K562 (cell line): ENCODE results near the gene TP73. TPM values are rescaled to one million over a fixed set of nuclear protein-coding genes. Genes with fewer than 3 reads are reported as not detected.

Experiments used
- ATAC-seq: fragments of 200-7000 bp; cut with Tn5 transposase; 3 replicates; pipeline ENCODE4 v1.9.1; 2020; ENCODE audit warnings: moderate library complexity
- BruUV-seq: library from RNA; stranded (reverse); fragments of 400-500 nt; replicated peaks from 2 replicates; lab custom pipeline; 2021; lab: Mats Ljungman, UMichigan
- CTCF ChIA-PET: fragments of 300-600 bp; formaldehyde crosslinking; extraction: SDS; loops from one replicate; lab custom pipeline; 2021; ENCODE audit warnings: low intra/inter-chr PET ratio; lab: Yijun Ruan, JAX
- POLR2A ChIA-PET: fragments of 300-600, 350-650 bp; sonication (Branson Sonifier 250); formaldehyde crosslinking; extraction: SDS; loops from one replicate; lab custom pipeline; 2021; ENCODE audit warnings: antibody characterized with exemption, inconsistent platforms; lab: Yijun Ruan, JAX
- DNase-seq, 4 experiments: peaks; one replicate each; pipeline versions ENCODE4 v3.0.0 to v3.0.0-alpha.2; 2011 to 2018; ENCODE audit warnings: low spot score in 3 of 4, mixed read lengths in 3 of 4; ENCODE audit errors: extremely low read depth in 1 of 4
- FAIRE-seq: peaks from 2 replicates; lab custom pipeline; 2011; peaks lifted over from hg19 to GRCh38; lab: Jason Lieb, UNC
- H2AFZ ChIP-seq: 2 replicates; pipeline ENCODE4 v1.6.0; 2011; ENCODE audit warnings: low read depth, low read length, control low read depth, inconsistent platforms
- H3K27ac ChIP-seq: fragments of 200-600 bp; 3 replicates; pipeline ENCODE4 v1.8.0; 2011; ENCODE audit warnings: low read depth, mild to moderate bottlenecking, control low read depth, inconsistent platforms, low read length, moderate library complexity, mixed read lengths; ENCODE audit errors: extremely low read depth
- H3K27me3 ChIP-seq, 2 experiments: fragments of 300-600 bp in 1 of 2; 2 replicates in 1 of 2; 3 replicates in 1 of 2; pipeline versions ENCODE4 v1.6.0 to v1.8.0; 2011; ENCODE audit warnings: inconsistent platforms in 2 of 2, low read length in 2 of 2, mild to moderate bottlenecking in 1 of 2, mixed read lengths in 1 of 2, moderate library complexity in 1 of 2; ENCODE audit not compliant: control insufficient read depth in 2 of 2, insufficient read depth in 2 of 2
- H3K36me3 ChIP-seq: fragments of 300-600 bp; 3 replicates; pipeline ENCODE4 v1.8.0; 2011; ENCODE audit warnings: mild to moderate bottlenecking, low read length, inconsistent platforms; ENCODE audit not compliant: control insufficient read depth, insufficient read depth
- H3K4me1 ChIP-seq, 2 experiments: fragments of 200-600 bp in 1 of 2; replicated peaks in 1 of 2; 2 replicates in 1 of 2; 3 replicates in 1 of 2; pipeline versions ENCODE4 v1.5.1 to v1.8.0; 2011; ENCODE audit warnings: inconsistent platforms in 2 of 2, low read length in 2 of 2, mild to moderate bottlenecking in 1 of 2, mixed read lengths in 1 of 2, moderate library complexity in 1 of 2; ENCODE audit not compliant: control insufficient read depth in 2 of 2, insufficient read depth in 2 of 2
- H3K4me2 ChIP-seq: 2 replicates; pipeline ENCODE4 v1.6.1; 2011; ENCODE audit warnings: low read length, control low read depth, inconsistent platforms, mixed read lengths; ENCODE audit not compliant: insufficient read depth
- H3K4me3 ChIP-seq: fragments of 200-600 bp; sonication (generic), shearing (Covaris generic); 2 replicates; pipeline ENCODE4 v1.5.1; 2016; ENCODE audit warnings: control low read depth, inconsistent platforms
- H3K79me2 ChIP-seq: fragments of 200-600 bp; 3 replicates; pipeline ENCODE4 v1.8.0; 2011; ENCODE audit warnings: low read length, inconsistent platforms; ENCODE audit not compliant: control insufficient read depth, insufficient read depth
- H3K9ac ChIP-seq, 2 experiments: 2 replicates each; pipeline versions ENCODE4 v1.6.0 to v1.6.1; 2011; ENCODE audit warnings: low read depth in 2 of 2, low read length in 2 of 2, control low read depth in 1 of 2, inconsistent platforms in 1 of 2, mild to moderate bottlenecking in 1 of 2, mixed read lengths in 1 of 2; ENCODE audit not compliant: insufficient read depth in 1 of 2
- H3K9me1 ChIP-seq: one replicate; pipeline ENCODE4 v1.6.0; 2011; ENCODE audit warnings: inconsistent platforms, mild to moderate bottlenecking, low read length, moderate library complexity; ENCODE audit not compliant: control insufficient read depth, insufficient read depth
- H3K9me3 ChIP-seq: replicated peaks from 2 replicates; pipeline ENCODE4 v1.5.1; 2011; ENCODE audit warnings: low read depth, low read length, inconsistent platforms; ENCODE audit not compliant: control insufficient read depth, insufficient read depth
- H4K20me1 ChIP-seq: replicated peaks from 2 replicates; pipeline ENCODE4 v1.6.1; 2011; ENCODE audit warnings: low read length, inconsistent platforms, mixed read lengths; ENCODE audit not compliant: control insufficient read depth, insufficient read depth
- CBFA2T3 ChIP-seq: fragments of 450-650 bp; IDR thresholded peaks from 2 replicates; pipeline ENCODE4 v1.6.1; 2017
- DMBX1 ChIP-seq: fragments of 250-450 bp; sonication (Bioruptor Pico); IDR thresholded peaks from 2 replicates; pipeline ENCODE4 v1.8.0; 2022; ENCODE audit warnings: inconsistent platforms, mild to moderate bottlenecking, moderate library complexity, borderline replicate concordance
- GATA2 ChIP-seq: sonication (generic); formaldehyde crosslinking; IDR thresholded peaks from 2 replicates; pipeline ENCODE4 v1.4.0; 2020; ENCODE audit warnings: mild to moderate bottlenecking, missing genetic modification reagents
- HOXB6 ChIP-seq: fragments of 250-450 bp; sonication (Bioruptor Pico); IDR thresholded peaks from 2 replicates; pipeline ENCODE4 v1.5.1; 2022; ENCODE audit warnings: mild to moderate bottlenecking, borderline replicate concordance
- KHSRP ChIP-seq: fragments of 450-650 bp; IDR thresholded peaks from 2 replicates; pipeline ENCODE4 v1.6.1; 2017
- LEF1 ChIP-seq: fragments of 450-650 bp; IDR thresholded peaks from 2 replicates; pipeline ENCODE4 v1.6.1; 2016; ENCODE audit warnings: mild to moderate bottlenecking
- MEIS2 ChIP-seq: fragments of 450-650 bp; IDR thresholded peaks from 2 replicates; pipeline ENCODE4 v1.6.1; 2014; ENCODE audit warnings: mild to moderate bottlenecking; ENCODE audit not compliant: partially characterized antibody
- POLR2AphosphoS2 ChIP-seq: IDR thresholded peaks from 2 replicates; pipeline ENCODE4 v1.6.1; 2012; ENCODE audit warnings: low read length, improper control_type of control experiment
- POLR2G ChIP-seq: fragments of 200-400 bp; formaldehyde crosslinking; IDR thresholded peaks from 2 replicates; pipeline ENCODE4 v1.6.1; 2017; ENCODE audit warnings: low read depth, mild to moderate bottlenecking, antibody characterized with exemption, low read length, moderate library complexity
- SPI1 ChIP-seq: IDR thresholded peaks from 2 replicates; pipeline ENCODE4 v1.6.1; 2011; ENCODE audit warnings: low read depth, low read length, control low read depth, borderline replicate concordance
- TAF7 ChIP-seq: fragments of 450-650 bp; IDR thresholded peaks from 2 replicates; pipeline ENCODE4 v1.6.1; 2016; ENCODE audit warnings: missing genetic modification characterization, missing compliant biosample characterization
- ZBTB17 ChIP-seq: fragments of 450-650 bp; formaldehyde crosslinking; IDR thresholded peaks from 2 replicates; pipeline ENCODE4 v1.4.0; 2020; ENCODE audit warnings: mild to moderate bottlenecking
- ZBTB8A ChIP-seq: fragments of 450-650 bp; IDR thresholded peaks from 2 replicates; pipeline ENCODE4 v1.6.1; 2018; ENCODE audit warnings: mild to moderate bottlenecking, moderate library complexity; ENCODE audit not compliant: partially characterized antibody
- ZNF165 ChIP-seq: fragments of 250-450 bp; sonication (Bioruptor Pico); IDR thresholded peaks from 2 replicates; pipeline ENCODE4 v1.4.0; 2020; ENCODE audit warnings: borderline replicate concordance
- ZNF184 ChIP-seq: sonication (generic); formaldehyde crosslinking; IDR thresholded peaks from 2 replicates; pipeline ENCODE4 v1.5.0; 2020; ENCODE audit warnings: missing genetic modification reagents
- ZNF316 ChIP-seq: fragments of 450-650 bp; IDR thresholded peaks from 2 replicates; pipeline ENCODE4 v1.6.1; 2016
- ZNF707 ChIP-seq: fragments of 250-450 bp; sonication (Bioruptor Pico); conservative IDR thresholded peaks from 2 replicates; pipeline ENCODE4 v1.8.0; 2022; ENCODE audit warnings: inconsistent platforms, mild to moderate bottlenecking, moderate library complexity
- ZNF764 ChIP-seq: fragments of 250-450 bp; sonication (Bioruptor Pico); IDR thresholded peaks from 2 replicates; pipeline ENCODE4 v1.4.0; 2020; ENCODE audit warnings: low read depth, mild to moderate bottlenecking, moderate library complexity
- WGBS: fragments of 100-300 bp; shearing (Covaris generic); methylation state at CpG from one replicate; pipeline ENCODE4 v1.1.6; 2016; ENCODE audit warnings: low coverage, mixed read lengths; ENCODE audit not compliant: insufficient coverage; ENCODE audit errors: missing lambda C conversion rate; 5-methylcytosine and 5-hydroxymethylcytosine counted together
- in situ Hi-C: fragments of 300-500 bp; cut with MboI; formaldehyde crosslinking; loops from 4 replicates; pipeline ENCODE4 v1.15.0; 2018; ENCODE audit warnings: inconsistent platforms, mixed read lengths
- intact Hi-C: fragments of 100-400 bp; cut with micrococcal nuclease; formaldehyde crosslinking; loops from 2 replicates; pipeline ENCODE4 v1.14.2; 2022
- polyA plus RNA-seq, 8 experiments: library from polyadenylated mRNA; depleted of rRNA in 4 of 8; stranded (reverse) in 5 of 8; unstranded in 3 of 8; fragments of >200 nt; fragmentation: Nextera tagmentation in 2 of 8; fragmentation: Illumina TruSeq in 1 of 8; extraction: Ambion mirVana in 2 of 8; extraction: Trizol in 1 of 8; gene quantifications; 2 replicates each; pipeline versions ENCODE4 v1.2.1 to v1.2.3, GENCODE V29; 2011 to 2014; ENCODE audit warnings: inconsistent platforms in 1 of 8, missing spikeins in 1 of 8
- total RNA-seq, 7 experiments: library from RNA; depleted of rRNA in 6 of 7; stranded (reverse); fragments of >200 nt in 6 of 7; fragmentation: Illumina TruSeq in 2 of 7; extraction: Trizol in 2 of 7; gene quantifications; 2 replicates each; pipeline versions ENCODE4 v1.2.1 to v1.2.3, GENCODE V29; 2011 to 2021; ENCODE audit warnings: low replicate concordance in 1 of 7
- TF ChIP-seq, protein P1 (sequence below): fragments of 250-450 bp; sonication (Bioruptor Pico); IDR thresholded peaks from 2 replicates; pipeline ENCODE4 v1.4.0; 2020
- TF ChIP-seq, protein P2 (sequence below), 2 experiments: fragments of 200-800 bp in 1 of 2; sonication (Bioruptor generic) in 1 of 2; sonication (generic) in 1 of 2; formaldehyde crosslinking in 1 of 2; IDR thresholded peaks in 1 of 2; conservative IDR thresholded peaks in 1 of 2; 2 replicates each; pipeline versions ENCODE4 v1.5.0 to v1.6.1; 2016 to 2020; ENCODE audit warnings: missing compliant biosample characterization in 1 of 2, missing genetic modification characterization in 1 of 2, missing genetic modification reagents in 1 of 2

The TP73 gene
- total and polyA plus RNA-seq, 9 of the 15 experiments (the other 6 are each of a cell fraction or from before 2014, with no cell fraction given), result 0.07 to 1.6 (median 0.40) TPM; not detected in 2

DNA sequence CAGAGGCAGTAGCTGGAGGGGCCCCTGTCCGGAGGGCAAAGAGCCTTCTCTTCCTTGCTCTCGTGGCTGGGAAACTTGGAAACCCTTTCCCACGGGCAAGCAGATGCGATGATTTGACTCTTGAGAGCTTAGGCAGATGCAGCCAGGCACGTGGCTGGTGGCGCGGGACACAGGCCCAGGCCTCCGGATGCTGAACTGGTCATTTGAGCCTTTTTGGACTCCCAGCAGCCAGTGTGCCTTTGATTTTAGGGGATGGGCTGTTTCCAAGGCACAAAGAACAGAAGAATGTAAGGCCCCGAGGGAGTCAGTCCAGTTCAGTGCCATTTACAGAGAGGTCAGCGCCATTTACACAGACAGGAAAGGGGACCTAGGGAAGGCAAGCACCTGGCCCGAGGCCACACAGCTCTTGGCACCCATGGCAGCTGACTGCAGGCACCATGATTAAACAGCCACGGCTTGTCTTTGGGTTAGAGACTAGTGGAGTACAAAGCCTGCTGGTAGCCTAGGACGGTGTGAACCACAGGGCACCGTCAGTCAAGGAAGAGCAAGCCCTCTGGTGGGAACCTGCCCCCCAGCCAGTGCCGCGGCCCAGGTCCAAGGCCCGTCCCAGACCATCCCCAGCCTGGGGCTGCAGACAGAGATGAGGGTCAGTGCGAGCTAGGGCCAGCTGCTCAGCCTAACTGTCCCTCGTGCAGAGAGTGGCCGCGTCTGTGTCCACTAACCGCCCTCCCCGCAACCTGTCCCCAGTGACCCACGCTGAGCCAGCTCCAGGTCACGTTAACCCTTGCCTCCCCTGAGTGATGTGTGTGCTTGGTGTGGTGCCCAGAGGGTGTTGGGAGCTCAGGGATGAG is 79.5 kb downstream of the TP73 start:
- Histone ChIP-seq H3K4me2 (no peak overlapping the region), H3K27ac (no peak overlapping the region), H3K9ac (no peak overlapping the region), H3K36me3 (peaks cover 15% of the 10 kb centered on the region; the same call in 1 of the 3 replicates), H4K20me1 (0 out of 2 replicates have a peak, but pooled peaks cover 4% of the 10 kb centered on the region), H3K4me3 (no peak overlapping the region), H3K79me2 (no peaks in the 10 kb centered on the region), H3K27me3 (peaks cover 13 to 35% of the 10 kb centered on the region in 2 experiments; a peak in 4 of 5 replicates), H2AFZ (no peak overlapping the region), H3K9me3 (no peaks in the 10 kb centered on the region), H3K9me1 (peaks cover 3% of the 10 kb centered on the region), H3K4me1 (peaks cover 0 to 66% of the 10 kb centered on the region in 2 experiments; a peak in 2 of 5 replicates)
- POLR2A ChIA-PET, result interaction anchor here (0.8 to 1.5 kb wide), 2 partner anchors 10 to 17 kb away, joined by 3 to 6 read pairs; no protein-coding TSS in a partner anchor
- CTCF ChIA-PET, result no interaction called here
- ATAC-seq, result no peak
- in situ Hi-C loops (no loop called here), intact Hi-C loops (no loop called here)
- 28% methylated on average over 23 of the region's 25 CpGs for WGBS
- no peak for DNase-seq
- no peak for FAIRE-seq
- BruUV-seq, result no TSS peak
- TF ChIP-seq, protein P1, sequence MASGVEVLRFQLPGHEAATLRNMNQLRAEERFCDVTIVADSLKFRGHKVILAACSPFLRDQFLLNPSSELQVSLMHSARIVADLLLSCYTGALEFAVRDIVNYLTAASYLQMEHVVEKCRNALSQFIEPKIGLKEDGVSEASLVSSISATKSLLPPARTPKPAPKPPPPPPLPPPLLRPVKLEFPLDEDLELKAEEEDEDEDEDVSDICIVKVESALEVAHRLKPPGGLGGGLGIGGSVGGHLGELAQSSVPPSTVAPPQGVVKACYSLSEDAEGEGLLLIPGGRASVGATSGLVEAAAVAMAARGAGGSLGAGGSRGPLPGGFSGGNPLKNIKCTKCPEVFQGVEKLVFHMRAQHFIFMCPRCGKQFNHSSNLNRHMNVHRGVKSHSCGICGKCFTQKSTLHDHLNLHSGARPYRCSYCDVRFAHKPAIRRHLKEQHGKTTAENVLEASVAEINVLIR (CRISPR knock-in tag), result no peak
- no peak for TF ChIP-seq ZNF316
- no peak for TF ChIP-seq KHSRP
- no peak for TF ChIP-seq LEF1
- no peak for TF ChIP-seq ZNF707
- TF ChIP-seq ZBTB8A, result no peak
- TF ChIP-seq ZNF184 (CRISPR knock-in tag), result no peak
- no peak for TF ChIP-seq SPI1
- TF ChIP-seq ZNF165 (CRISPR knock-in tag), result no peak
- TF ChIP-seq ZNF764 (CRISPR knock-in tag), result no peak
- TF ChIP-seq POLR2G, result 0 out of 2 replicates have a peak, but pooled peaks have one; percentile 12
- TF ChIP-seq HOXB6 (CRISPR knock-in tag), result no peak
- TF ChIP-seq GATA2 (CRISPR knock-in tag), result no peak
- no peak for TF ChIP-seq TAF7 (tag)
- no peak for TF ChIP-seq MEIS2
- no peak for TF ChIP-seq DMBX1 (CRISPR knock-in tag)
- TF ChIP-seq, protein P2, sequence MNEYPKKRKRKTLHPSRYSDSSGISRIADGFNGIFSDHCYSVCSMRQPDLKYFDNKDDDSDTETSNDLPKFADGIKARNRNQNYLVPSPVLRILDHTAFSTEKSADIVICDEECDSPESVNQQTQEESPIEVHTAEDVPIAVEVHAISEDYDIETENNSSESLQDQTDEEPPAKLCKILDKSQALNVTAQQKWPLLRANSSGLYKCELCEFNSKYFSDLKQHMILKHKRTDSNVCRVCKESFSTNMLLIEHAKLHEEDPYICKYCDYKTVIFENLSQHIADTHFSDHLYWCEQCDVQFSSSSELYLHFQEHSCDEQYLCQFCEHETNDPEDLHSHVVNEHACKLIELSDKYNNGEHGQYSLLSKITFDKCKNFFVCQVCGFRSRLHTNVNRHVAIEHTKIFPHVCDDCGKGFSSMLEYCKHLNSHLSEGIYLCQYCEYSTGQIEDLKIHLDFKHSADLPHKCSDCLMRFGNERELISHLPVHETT (CRISPR knock-in tag; conservative IDR thresholded peaks at IDR 0.05 in 1 of 2, IDR thresholded peaks at IDR 0.05 in 1 of 2), result 0 out of 4 replicates have a peak, but pooled peaks of 1 of the 2 experiments have one; percentile 39
- TF ChIP-seq ZBTB17, result no peak
- no peak for TF ChIP-seq POLR2AphosphoS2
- no peak for TF ChIP-seq CBFA2T3
